Heart left ventricle (tissue), 16 donors: Measurements from ENCODE around the gene SMPD1. TPM values are rescaled to one million over a fixed set of nuclear protein-coding genes. Genes with fewer than 3 reads are reported as not detected.
A peak's percentile ranks its signal among the peaks of the same experiment; 100 is the strongest.

ENCODE experiments used
- ATAC-seq, 4 donors: fragments of 200-7000 bp; cut with Tn5 transposase; one replicate each; pipeline ENCODE4 v1.9.1; 2020 to 2022; ENCODE audit warnings: moderate library complexity in 4 of 4, mild to moderate bottlenecking in 3 of 4, moderate number of reproducible peaks in 1 of 4
- DNase-seq, 5 donors: peaks; one replicate each; pipeline ENCODE4 v3.0.0-alpha.2; 2020
- H3K27ac ChIP-seq, 12 donors: fragments of 200-600 bp; sonication (generic) in 4 of 12; one replicate each; pipeline versions ENCODE4 v1.5.0 to v1.8.0; 2016 to 2022; ENCODE audit warnings: mild to moderate bottlenecking in 2 of 12
- H3K27me3 ChIP-seq, 9 donors: fragments of 200-600 bp; sonication (generic) in 2 of 9; one replicate each; pipeline versions ENCODE4 v1.5.1 to v1.8.0; 2016 to 2022; ENCODE audit warnings: mild to moderate bottlenecking in 3 of 9
- H3K36me3 ChIP-seq, 9 donors: fragments of 200-600 bp; sonication (generic) in 2 of 9; one replicate each; pipeline versions ENCODE4 v1.5.0 to v1.8.0; 2018 to 2022; ENCODE audit warnings: mild to moderate bottlenecking in 2 of 9
- H3K4me1 ChIP-seq, 12 donors: fragments of 200-600 bp; sonication (generic) in 4 of 12; one replicate each; pipeline versions ENCODE4 v1.5.0 to v1.8.0; 2016 to 2022; ENCODE audit warnings: mild to moderate bottlenecking in 3 of 12
- H3K4me3 ChIP-seq, 12 donors: fragments of 200-600 bp; sonication (generic) in 4 of 12; one replicate each; pipeline versions ENCODE4 v1.5.0 to v1.8.0; 2017 to 2022; ENCODE audit warnings: mild to moderate bottlenecking in 9 of 12, moderate library complexity in 4 of 12
- H3K9me3 ChIP-seq, 12 donors: fragments of 200-600 bp; sonication (generic) in 4 of 12; one replicate each; pipeline versions ENCODE4 v1.5.0 to v1.8.0; 2016 to 2022; ENCODE audit warnings: mild to moderate bottlenecking in 1 of 12
- POLR2A ChIP-seq, 2 donors: fragments of 450-650 bp; IDR thresholded peaks; one replicate each; pipeline ENCODE4 v1.6.1; 2017; ENCODE audit warnings: antibody characterized with exemption in 2 of 2, mild to moderate bottlenecking in 2 of 2, moderate library complexity in 2 of 2
- WGBS, 4 donors: extraction: QIAGEN DNeasy Blood & Tissue Kit in 2 of 4; methylation state at CpG; one replicate each; pipeline versions ENCODE4 v1.1.5 to v1.1.7; 2013 to 2018; 5-methylcytosine and 5-hydroxymethylcytosine counted together
- intact Hi-C, 10 donors: fragments of 100-400 bp; cut with DNase I; formaldehyde crosslinking; loops; one replicate each; pipeline versions ENCODE4 v1.11.1 to v1.14.2; 2022
- long read RNA-seq, 3 donors: library from polyadenylated mRNA; unstranded; transcript quantifications; one replicate each; pipeline ENCODE4 v2.0.0, GENCODE V29; 2020 to 2021
- polyA plus RNA-seq, 2 donors: library from polyadenylated mRNA; stranded (reverse); fragments of 200-250 nt; gene quantifications; one replicate each; pipeline ENCODE4 v1.2.3, GENCODE V29; 2013
- total RNA-seq, 9 donors: library from RNA; depleted of rRNA in 2 of 9; stranded (reverse); fragments of >200 nt in 2 of 9; fragmentation: NEBNext Ultra II Directional in 3 of 9; extraction: Animal tissue kit (Norgen Biotek cat#: 25700) in 3 of 9; gene quantifications; one replicate each; pipeline versions ENCODE4 v1.1.0 to v1.2.4, GENCODE V29; 2016 to 2023
- TF ChIP-seq, protein P1 (sequence below), 12 donors: fragments of 200-600 bp; sonication (generic) in 4 of 12; IDR thresholded peaks; one replicate each; pipeline versions ENCODE4 v1.5.0 to v1.8.0; 2018 to 2022; ENCODE audit warnings: antibody characterized with exemption in 12 of 12, mild to moderate bottlenecking in 5 of 12
- donor health status: ischemic (EF 13 %, LVEDD 7.1; RV severe dilation, severe dysfunction).
- donor health status: healthy with polysubstance abuse.
- donor health status: DM: no; HTN: yes; CAD: no.
- donor health status: DM: no; HTN: no; CAD: no.
- donor health status: ischemic (EF 25% LVEDD 6.9; RV normal size, moderate dysfunction).
- donor health status: ischemic (EF 25% LVEDD 5.7; RV mildly dilated, moderate dysfunction).
- donor health status: healthy.
- donor health status: DM: yes; HTN: yes; CAD: no.
- donor health status: ischemic (EF 35%, LVEDD 5.7; RV mildly dilated, moderate dysfunction).
- donor health status: nonischemic (EF 11% LVEDD 7.7; RV severe dilation, severe dysfunction).
- donor health status: DM: yes; HTN: yes; CAD: no.
- donor health status: PGD.
- donor health status: ischemic (EF 29% LVEDD 5.4; RV normal size, mild dysfunction).
- donor health status: nonischemic (EF 23%, LVEDD 6.1; RV moderate dilation, normal function).

SMPD1 gene
- 10 to 100 TPM; 53.8 to 92.3 (median 67.8) TPM for total RNA-seq
- polyA plus RNA-seq: 10 to 100 TPM; 56.2 to 64.9 TPM
- long read RNA-seq, donor 1, transcript SMPD1-201 (6 exons, 2,452 nt): major isoform, 7 of 43 reads
- long read RNA-seq, donor 1, partial matches to known transcripts: 30 of 43 reads
- long read RNA-seq, donor 1, other reads (novel, unspliced or antisense): 5 of 43 reads
- long read RNA-seq, donor 2, transcript SMPD1-201 (6 exons, 2,452 nt): major isoform, 13 of 53 reads
- long read RNA-seq, donor 2, partial matches to known transcripts: 27 of 53 reads
- long read RNA-seq, donor 2, other reads (novel, unspliced or antisense): 10 of 53 reads
- long read RNA-seq, donor 3, transcript SMPD1-201 (6 exons, 2,452 nt): major isoform, 9 of 42 reads
- long read RNA-seq, donor 3, partial matches to known transcripts: 29 of 42 reads
- long read RNA-seq, donor 3, other reads (novel, unspliced or antisense): 3 of 42 reads

DNA sequence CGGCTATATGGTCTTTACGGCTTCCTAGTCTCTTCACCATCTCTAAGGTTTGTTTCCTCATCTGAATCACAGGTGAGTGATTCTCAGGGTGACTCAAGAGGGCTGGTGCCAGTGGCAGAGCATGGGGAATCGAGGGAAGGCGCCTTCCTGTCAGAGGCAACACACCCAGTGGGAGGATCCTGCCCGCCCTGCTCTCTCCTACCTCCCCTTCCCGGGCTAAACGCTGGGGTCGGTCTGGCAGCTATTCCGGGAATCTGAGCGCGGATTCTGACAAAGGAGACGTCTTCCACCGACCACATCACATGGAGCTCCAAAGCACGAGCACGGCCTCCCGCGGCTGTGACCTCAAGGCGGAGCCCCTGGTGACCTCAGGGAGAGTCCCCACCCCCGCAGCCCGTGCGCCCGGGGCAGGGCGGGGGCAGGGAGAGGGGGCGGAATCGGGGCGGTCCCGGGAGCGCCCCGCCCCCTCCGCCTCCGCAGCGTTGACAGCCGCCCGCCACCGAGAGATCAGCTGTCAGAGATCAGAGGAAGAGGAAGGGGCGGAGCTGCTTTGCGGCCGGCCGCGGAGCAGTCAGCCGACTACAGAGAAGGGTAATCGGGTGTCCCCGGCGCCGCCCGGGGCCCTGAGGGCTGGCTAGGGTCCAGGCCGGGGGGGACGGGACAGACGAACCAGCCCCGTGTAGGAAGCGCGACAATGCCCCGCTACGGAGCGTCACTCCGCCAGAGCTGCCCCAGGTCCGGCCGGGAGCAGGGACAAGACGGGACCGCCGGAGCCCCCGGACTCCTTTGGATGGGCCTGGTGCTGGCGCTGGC is at the start of gene SMPD1:
Gene SMPD1 (plus strand): TSS at position 570 of the 813 bp plus-strand sequence. CDS start 125 bp downstream, at position 695.
- Histone ChIP-seq H3K27ac (peak within 1 kb of the TSS; percentile 60 to 96 (median 90)), H3K4me1 (peaks cover 0 to 36% (median 19%) of the 10 kb centered on the region in 12 donors), H3K27me3 (no peaks in the 10 kb centered on the region), H3K36me3 (peaks cover 0 to 23% (median 17%) of the 10 kb centered on the region in 9 donors), H3K4me3 (peak within 1 kb of the TSS; percentile 62 to 97 (median 82)), H3K9me3 (no peaks in the 10 kb centered on the region)
- peak; percentile 96 to 98 (median 98) for ATAC-seq
- intact Hi-C loops: loop anchor here in 7 of 10 donors (1.0 to 10.0 kb wide), 10 partner anchors 29 to 315 kb away; partner anchors contain the start of genes APBB1 (in 4 of the 7), ARFIP2 (in 1 of the 7), ILK (in 1 of the 7) and MRPL17 (in 1 of the 7)
- peak; percentile 30 to 92 for TF ChIP-seq POLR2A (IDR thresholded peaks at IDR 0.05)
- TF ChIP-seq, protein P1, sequence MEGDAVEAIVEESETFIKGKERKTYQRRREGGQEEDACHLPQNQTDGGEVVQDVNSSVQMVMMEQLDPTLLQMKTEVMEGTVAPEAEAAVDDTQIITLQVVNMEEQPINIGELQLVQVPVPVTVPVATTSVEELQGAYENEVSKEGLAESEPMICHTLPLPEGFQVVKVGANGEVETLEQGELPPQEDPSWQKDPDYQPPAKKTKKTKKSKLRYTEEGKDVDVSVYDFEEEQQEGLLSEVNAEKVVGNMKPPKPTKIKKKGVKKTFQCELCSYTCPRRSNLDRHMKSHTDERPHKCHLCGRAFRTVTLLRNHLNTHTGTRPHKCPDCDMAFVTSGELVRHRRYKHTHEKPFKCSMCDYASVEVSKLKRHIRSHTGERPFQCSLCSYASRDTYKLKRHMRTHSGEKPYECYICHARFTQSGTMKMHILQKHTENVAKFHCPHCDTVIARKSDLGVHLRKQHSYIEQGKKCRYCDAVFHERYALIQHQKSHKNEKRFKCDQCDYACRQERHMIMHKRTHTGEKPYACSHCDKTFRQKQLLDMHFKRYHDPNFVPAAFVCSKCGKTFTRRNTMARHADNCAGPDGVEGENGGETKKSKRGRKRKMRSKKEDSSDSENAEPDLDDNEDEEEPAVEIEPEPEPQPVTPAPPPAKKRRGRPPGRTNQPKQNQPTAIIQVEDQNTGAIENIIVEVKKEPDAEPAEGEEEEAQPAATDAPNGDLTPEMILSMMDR (IDR thresholded peaks at IDR 0.05): no peak
- WGBS, 4 donors: 0 to 4% (median 1%) methylated on average over 18 to 63 of the region's 63 CpGs
- DNase-seq: peak; percentile 95 to 97 (median 96)

DNA sequence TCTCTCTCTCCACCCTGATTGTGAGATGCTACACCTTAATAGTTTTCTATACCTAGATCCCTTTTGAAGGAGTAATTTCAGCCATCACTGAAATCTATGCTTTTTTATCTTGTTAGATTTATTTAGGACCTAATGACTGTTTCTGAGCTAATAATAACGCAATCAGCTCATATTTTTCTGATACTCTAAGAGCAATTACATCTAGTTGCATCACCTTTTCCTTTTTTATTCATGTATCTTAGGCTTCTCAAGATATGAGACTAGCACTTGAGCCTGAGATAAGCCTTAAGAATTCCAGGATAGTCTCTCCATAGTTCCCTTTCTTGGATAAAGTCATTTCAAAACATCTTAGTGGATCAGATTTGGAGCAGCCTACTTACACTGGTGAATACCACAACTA is 44.9 kb upstream of the SMPD1 start:
- no peak for DNase-seq
- no peaks in the 10 kb centered on the region for H3K4me1 ChIP-seq
- H3K9me3 ChIP-seq: no peaks in the 10 kb centered on the region
- intact Hi-C loops: no loop called here
- no peaks in the 10 kb centered on the region for H3K27me3 ChIP-seq
- H3K4me3 ChIP-seq: no peak overlapping the region
- no peak for ATAC-seq
- H3K27ac ChIP-seq: no peak overlapping the region
- H3K36me3 ChIP-seq: no peaks in the 10 kb centered on the region
- no peak for TF ChIP-seq POLR2A (IDR thresholded peaks at IDR 0.05)
- TF ChIP-seq, protein P1 (IDR thresholded peaks at IDR 0.05): no peak
- WGBS, 4 donors: 90 to 98% (median 93%) methylated on average over 1 of the region's 1 CpG

DNA sequence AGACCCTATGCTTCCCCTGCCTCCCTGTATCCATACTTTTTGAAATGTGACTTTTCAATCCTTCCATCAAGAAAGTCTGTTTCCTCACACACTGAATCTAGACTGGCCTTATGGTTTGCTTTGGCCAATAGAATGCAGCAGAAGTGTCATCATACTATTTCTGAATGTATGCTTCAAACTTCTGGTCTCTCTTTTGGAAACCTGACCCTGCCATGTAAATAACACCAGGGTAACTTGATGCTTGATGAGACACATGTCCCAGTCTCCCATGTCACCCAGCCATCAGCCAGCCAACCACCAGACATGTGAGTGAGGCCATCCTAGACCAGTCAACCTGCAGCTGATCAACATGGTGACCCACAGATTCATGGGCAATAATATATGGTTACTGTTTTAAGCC is 40.2 kb upstream of the SMPD1 start:
- Histone ChIP-seq H3K36me3 (no peaks in the 10 kb centered on the region), H3K9me3 (no peaks in the 10 kb centered on the region), H3K27me3 (no peaks in the 10 kb centered on the region), H3K4me3 (no peak overlapping the region), H3K27ac (no peak overlapping the region), H3K4me1 (peaks cover 0 to 2% (median 0%) of the 10 kb centered on the region in 12 donors)
- TF ChIP-seq, protein P1 (IDR thresholded peaks at IDR 0.05): no peak
- TF ChIP-seq POLR2A (IDR thresholded peaks at IDR 0.05): no peak
- DNase-seq: no peak
- no peak for ATAC-seq
- intact Hi-C loops: loop anchor here (5.0 to 10.0 kb wide), 7 partner anchors 33 to 328 kb away; partner anchors contain the start of gene CCKBR (in 1 of the 10)
